ENCODE measurements around the gene CNGA2. TPM values are rescaled to one million over a fixed set of nuclear protein-coding genes. Genes with fewer than 3 reads are reported as not detected.

CNGA2 gene
- total and polyA plus RNA-seq, 2 donors (not counting 3 experiments of a cell fraction or from before 2014, with no cell fraction given) = not detected

- Histone ChIP-seq H3K4me2 (ENCODE audit: insufficient read depth, low read length) (no peak within 1 kb of the TSS), H3K4me3 (replicated peaks in 1 of 3; ENCODE audit: insufficient read depth in 1 of 3, low read depth in 1 of 3, low read length in 3 of 3) (no peak within 1 kb of the TSS), H3K36me3 (ENCODE audit: control insufficient read depth in 2 of 2, extremely low read depth in 1 of 2, insufficient read depth in 2 of 2, low read length in 2 of 2) (no peaks in the 10 kb centered on the region), H2AFZ (ENCODE audit: low read depth, low read length) (no peak within 1 kb of the TSS), H3K9me1 (replicated peaks; ENCODE audit: control insufficient read depth, extremely low read depth, insufficient read depth, low read length) (no peaks in the 10 kb centered on the region), H3K9ac (replicated peaks; ENCODE audit: extremely low read depth, insufficient read depth, low read length) (no peak within 1 kb of the TSS), H3K79me2 (ENCODE audit: control insufficient read depth, insufficient read depth, low read length) (no peaks in the 10 kb centered on the region), H3K4me1 (ENCODE audit: control insufficient read depth, extremely low read depth, insufficient read depth, low read length) (no peaks in the 10 kb centered on the region), H3K27ac (ENCODE audit: insufficient read depth, low read depth, low read length) (no peak within 1 kb of the TSS), H3K9me3 (replicated peaks; ENCODE audit: control insufficient read depth, insufficient read depth, low read length) (no peaks in the 10 kb centered on the region), H3K27me3 (ENCODE audit: control insufficient read depth in 2 of 2, insufficient read depth in 2 of 2, low read length in 2 of 2) (no peaks in the 10 kb centered on the region), H4K20me1 (replicated peaks; ENCODE audit: control insufficient read depth, extremely low read depth, insufficient read depth, low read length) (no peaks in the 10 kb centered on the region)
- TF ChIP-seq CTCF (IDR thresholded peaks at IDR 0.05; ENCODE audit: extremely low read depth in 1 of 2, insufficient read depth in 1 of 2, low read depth in 1 of 2, low read length in 2 of 2) (no peak), POLR2AphosphoS5 (IDR thresholded peaks at IDR 0.05; ENCODE audit: insufficient read depth, low read depth, low read length) (no peak), MYC (IDR thresholded peaks at IDR 0.05; ENCODE audit: low read depth, low read length) (no peak), FOS (IDR thresholded peaks at IDR 0.05; ENCODE audit: borderline replicate concordance, insufficient read depth, low read length) (no peak), GATA2 (IDR thresholded peaks at IDR 0.05; ENCODE audit: insufficient read depth, insufficient read length, low read depth, low read length) (no peak), POLR2A (IDR thresholded peaks at IDR 0.05; ENCODE audit: low read depth, low read length) (no peak)
- intact Hi-C loops (cut with micrococcal nuclease) = no loop called here
- dilution Hi-C loops (cut with MboI; ENCODE audit: extremely low pct_ligation_motif_present, low sequenced_read_pairs) = no loop called here
- DNase-seq (ENCODE audit: low read depth, low spot score) = no peak
- BruUV-seq (replicated peaks) = no TSS peak
- no peak for FAIRE-seq
- ChIA-PET CTCF (no interaction called here), POLR2A (no interaction called here)
Observed at GRCh38 chrX:151694661-151695582, 39.6 kb upstream of the CNGA2 start, which contains the start of gene PRRG3. Gene PRRG3, plus strand, starts transcription at chrX:151695458. Its CDS starts 3,357 bp downstream, at chrX:151698815.
